HL-60 (cell line): ENCODE data around the gene VWA3B.

Experiments used
- DNase-seq, 2 experiments: peaks; one replicate each; pipeline ENCODE4 v3.0.0-alpha.2; 2010 to 2020; ENCODE audit warnings: low read depth in 1 of 2, low spot score in 1 of 2
- H3K27ac ChIP-seq: fragments of 250-450 bp; sonication (Bioruptor Pico); replicated peaks from 2 replicates; pipeline ENCODE4 v1.5.1; 2020; ENCODE audit warnings: mild to moderate bottlenecking, moderate library complexity
- H3K27me3 ChIP-seq: fragments of 250-450 bp; sonication (Bioruptor Pico); 2 replicates; pipeline ENCODE4 v1.5.1; 2021; ENCODE audit warnings: mild to moderate bottlenecking, moderate library complexity; ENCODE audit not compliant: insufficient read depth, poor library complexity, severe bottlenecking
- H3K4me3 ChIP-seq: replicated peaks from 2 replicates; pipeline ENCODE4 v1.5.1; 2011; ENCODE audit warnings: mild to moderate bottlenecking, control low read depth, low read length; ENCODE audit not compliant: insufficient read depth
- GABPA ChIP-seq: IDR thresholded peaks from 2 replicates; pipeline ENCODE4 v1.6.1; 2012; ENCODE audit warnings: low read depth
- POLR2AphosphoS5 ChIP-seq: IDR thresholded peaks from 2 replicates; pipeline ENCODE4 v1.6.1; 2012; ENCODE audit warnings: low read depth
- SPI1 ChIP-seq: IDR thresholded peaks from 2 replicates; pipeline ENCODE4 v1.6.1; 2012; ENCODE audit warnings: low read depth, mild to moderate bottlenecking, borderline replicate concordance
- TF ChIP-seq, protein P1 (sequence below): IDR thresholded peaks from one replicate; pipeline ENCODE4 v1.5.1; 2011; ENCODE audit warnings: low read length, control low read depth, inconsistent platforms; ENCODE audit not compliant: insufficient read depth
- TF ChIP-seq, protein P2 (sequence below): IDR thresholded peaks from 2 replicates; pipeline ENCODE4 v1.6.1; 2012; ENCODE audit warnings: low read depth; ENCODE audit not compliant: insufficient replicate concordance

The VWA3B gene

DNA sequence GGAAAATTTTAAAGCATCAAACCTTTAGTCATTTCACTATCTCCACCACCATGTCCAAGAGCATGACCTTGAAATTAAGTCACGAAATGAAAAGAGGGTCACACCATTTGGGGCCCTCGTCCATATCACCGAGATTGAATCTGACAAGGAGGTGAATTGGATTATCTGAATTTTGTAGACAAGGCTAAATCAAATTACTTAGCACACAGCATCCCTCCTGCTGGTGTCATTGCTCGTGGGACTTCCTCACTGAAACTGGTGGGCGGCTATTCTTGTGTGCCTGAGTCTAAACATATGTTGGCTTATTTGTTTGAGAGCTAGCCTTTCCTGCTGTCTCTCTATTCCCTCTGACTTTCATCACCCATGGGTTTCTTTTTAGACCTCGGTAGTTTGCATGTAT, 194.6 kb downstream of the VWA3B start:
- TF ChIP-seq, protein P1, sequence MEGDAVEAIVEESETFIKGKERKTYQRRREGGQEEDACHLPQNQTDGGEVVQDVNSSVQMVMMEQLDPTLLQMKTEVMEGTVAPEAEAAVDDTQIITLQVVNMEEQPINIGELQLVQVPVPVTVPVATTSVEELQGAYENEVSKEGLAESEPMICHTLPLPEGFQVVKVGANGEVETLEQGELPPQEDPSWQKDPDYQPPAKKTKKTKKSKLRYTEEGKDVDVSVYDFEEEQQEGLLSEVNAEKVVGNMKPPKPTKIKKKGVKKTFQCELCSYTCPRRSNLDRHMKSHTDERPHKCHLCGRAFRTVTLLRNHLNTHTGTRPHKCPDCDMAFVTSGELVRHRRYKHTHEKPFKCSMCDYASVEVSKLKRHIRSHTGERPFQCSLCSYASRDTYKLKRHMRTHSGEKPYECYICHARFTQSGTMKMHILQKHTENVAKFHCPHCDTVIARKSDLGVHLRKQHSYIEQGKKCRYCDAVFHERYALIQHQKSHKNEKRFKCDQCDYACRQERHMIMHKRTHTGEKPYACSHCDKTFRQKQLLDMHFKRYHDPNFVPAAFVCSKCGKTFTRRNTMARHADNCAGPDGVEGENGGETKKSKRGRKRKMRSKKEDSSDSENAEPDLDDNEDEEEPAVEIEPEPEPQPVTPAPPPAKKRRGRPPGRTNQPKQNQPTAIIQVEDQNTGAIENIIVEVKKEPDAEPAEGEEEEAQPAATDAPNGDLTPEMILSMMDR, result no peak
- TF ChIP-seq, protein P2, sequence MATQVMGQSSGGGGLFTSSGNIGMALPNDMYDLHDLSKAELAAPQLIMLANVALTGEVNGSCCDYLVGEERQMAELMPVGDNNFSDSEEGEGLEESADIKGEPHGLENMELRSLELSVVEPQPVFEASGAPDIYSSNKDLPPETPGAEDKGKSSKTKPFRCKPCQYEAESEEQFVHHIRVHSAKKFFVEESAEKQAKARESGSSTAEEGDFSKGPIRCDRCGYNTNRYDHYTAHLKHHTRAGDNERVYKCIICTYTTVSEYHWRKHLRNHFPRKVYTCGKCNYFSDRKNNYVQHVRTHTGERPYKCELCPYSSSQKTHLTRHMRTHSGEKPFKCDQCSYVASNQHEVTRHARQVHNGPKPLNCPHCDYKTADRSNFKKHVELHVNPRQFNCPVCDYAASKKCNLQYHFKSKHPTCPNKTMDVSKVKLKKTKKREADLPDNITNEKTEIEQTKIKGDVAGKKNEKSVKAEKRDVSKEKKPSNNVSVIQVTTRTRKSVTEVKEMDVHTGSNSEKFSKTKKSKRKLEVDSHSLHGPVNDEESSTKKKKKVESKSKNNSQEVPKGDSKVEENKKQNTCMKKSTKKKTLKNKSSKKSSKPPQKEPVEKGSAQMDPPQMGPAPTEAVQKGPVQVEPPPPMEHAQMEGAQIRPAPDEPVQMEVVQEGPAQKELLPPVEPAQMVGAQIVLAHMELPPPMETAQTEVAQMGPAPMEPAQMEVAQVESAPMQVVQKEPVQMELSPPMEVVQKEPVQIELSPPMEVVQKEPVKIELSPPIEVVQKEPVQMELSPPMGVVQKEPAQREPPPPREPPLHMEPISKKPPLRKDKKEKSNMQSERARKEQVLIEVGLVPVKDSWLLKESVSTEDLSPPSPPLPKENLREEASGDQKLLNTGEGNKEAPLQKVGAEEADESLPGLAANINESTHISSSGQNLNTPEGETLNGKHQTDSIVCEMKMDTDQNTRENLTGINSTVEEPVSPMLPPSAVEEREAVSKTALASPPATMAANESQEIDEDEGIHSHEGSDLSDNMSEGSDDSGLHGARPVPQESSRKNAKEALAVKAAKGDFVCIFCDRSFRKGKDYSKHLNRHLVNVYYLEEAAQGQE, result no peak
- no peak for TF ChIP-seq SPI1
- no peak for TF ChIP-seq GABPA
- TF ChIP-seq POLR2AphosphoS5, result no peak
- Histone ChIP-seq H3K27ac (no peak overlapping the region), H3K4me3 (no peak overlapping the region), H3K27me3 (peaks cover 9% of the 10 kb centered on the region)
- DNase-seq, result no peak

DNA sequence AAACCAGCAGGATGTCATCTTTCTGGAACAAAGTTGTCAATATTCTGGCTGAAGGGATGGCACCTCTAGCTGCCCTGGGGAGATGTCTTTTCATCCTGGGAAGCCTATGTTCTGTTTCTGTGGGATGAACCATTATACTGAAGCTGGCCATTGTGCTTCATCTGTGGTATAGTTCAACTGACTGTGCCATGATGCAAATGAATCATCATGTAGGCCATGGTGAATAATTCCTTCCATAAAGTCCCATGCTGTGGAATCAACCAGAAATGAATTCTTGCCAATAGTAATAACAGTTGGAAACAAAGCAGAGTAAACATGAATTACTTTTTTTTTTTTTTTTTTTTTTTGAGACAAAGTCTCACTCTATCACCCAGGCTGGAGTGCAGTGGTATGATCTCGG, 195.1 kb downstream of the VWA3B start:
- Histone ChIP-seq H3K27ac (no peak overlapping the region), H3K27me3 (peaks cover 9% of the 10 kb centered on the region), H3K4me3 (no peak overlapping the region)
- no peak for DNase-seq
- TF ChIP-seq SPI1 (no peak), POLR2AphosphoS5 (no peak), GABPA (no peak)
- TF ChIP-seq, protein P1, result no peak

DNA sequence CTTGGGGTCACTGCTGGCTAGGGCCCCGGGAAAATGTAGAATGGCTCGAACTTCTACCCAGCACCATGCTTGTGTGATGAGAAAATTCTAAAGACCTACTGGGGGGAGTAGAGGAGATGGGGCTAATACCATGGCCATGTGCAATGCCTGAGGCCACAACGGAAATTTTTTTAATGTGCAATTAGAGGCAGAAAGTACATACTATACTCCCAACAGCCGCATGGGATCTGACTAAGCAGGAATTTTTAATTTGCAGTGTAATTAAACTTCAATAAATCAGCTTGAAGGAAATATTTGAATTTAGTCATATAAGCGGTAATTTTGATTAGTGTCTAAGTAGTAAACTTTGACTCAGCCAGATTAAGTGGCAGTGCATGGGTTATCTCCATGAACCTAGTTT, 206.1 kb downstream of the VWA3B start:
- TF ChIP-seq, protein P2, result no peak
- TF ChIP-seq GABPA (no peak), SPI1 (no peak), POLR2AphosphoS5 (no peak)
- TF ChIP-seq, protein P1, result no peak
- no peak for DNase-seq

DNA sequence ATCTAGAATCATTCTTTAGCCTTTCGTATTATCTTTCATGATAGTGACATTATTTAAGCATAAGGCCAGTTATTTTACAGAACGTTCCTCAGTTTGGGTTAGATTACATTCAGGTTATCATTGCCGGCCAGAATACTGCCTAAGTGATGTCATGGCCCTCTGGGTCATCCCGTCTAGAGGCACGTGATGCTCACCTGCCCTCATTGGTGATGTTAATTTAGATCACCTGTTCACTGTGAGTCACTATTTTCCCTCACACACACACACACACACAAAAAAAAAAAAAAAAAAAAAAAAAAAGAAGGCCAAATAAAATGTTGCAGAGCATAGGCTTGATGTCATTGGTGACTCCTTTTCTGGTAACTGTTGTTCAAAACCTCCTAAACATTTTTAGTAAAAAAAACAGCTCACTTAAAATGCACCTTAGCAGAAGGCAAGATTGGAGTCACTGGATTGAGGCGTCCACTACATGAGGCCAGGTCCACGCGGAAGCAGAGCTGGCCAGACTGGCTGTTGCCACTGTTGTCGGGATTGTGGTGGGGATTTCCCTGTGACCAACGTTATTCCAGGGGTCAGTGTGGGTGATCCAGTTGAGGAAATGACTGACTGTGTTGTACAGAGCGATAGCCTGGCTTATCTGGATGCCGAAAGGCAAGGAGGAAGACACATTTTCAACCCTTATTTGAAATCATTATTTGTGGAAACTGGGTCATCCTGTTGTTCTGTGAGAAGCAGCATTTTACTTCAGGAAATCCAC, 207.1 kb downstream of the VWA3B start:
- peaks cover 9% of the 10 kb centered on the region for H3K27me3 ChIP-seq
- no peak overlapping the region for H3K27ac ChIP-seq
- DNase-seq, result no peak
- H3K4me3 ChIP-seq, result no peak overlapping the region
- TF ChIP-seq POLR2AphosphoS5 (no peak), GABPA (no peak), SPI1 (no peak)
- TF ChIP-seq, protein P1, result no peak
- TF ChIP-seq, protein P2, result no peak

More for the DNA sequence above, 206.1 kb downstream of the VWA3B start:
- Histone ChIP-seq H3K27me3 (peaks cover 9% of the 10 kb centered on the region), H3K4me3 (no peak overlapping the region), H3K27ac (no peak overlapping the region)
